Fibroblast of pulmonary artery (primary cell): ENCODE results near the gene USP31.

Source experiments
- DNase-seq: peaks from one replicate; pipeline ENCODE4 v3.0.0-alpha.2; 2010; ENCODE audit warnings: low read depth
- H3K4me3 ChIP-seq: replicated peaks from 2 replicates; pipeline ENCODE4 v1.5.1; 2011; ENCODE audit warnings: low read depth, mild to moderate bottlenecking, control low read depth, low read length, moderate library complexity
- CTCF ChIP-seq: IDR thresholded peaks from 2 replicates; pipeline ENCODE4 v1.5.1; 2011; ENCODE audit warnings: mild to moderate bottlenecking, control low read depth, low read length, inconsistent platforms; ENCODE audit errors: missing control alignments

Gene USP31

GRCh38 chr16:23059433-23059832 is 89.8 kb downstream of the USP31 start:
- no peak overlapping the region for H3K4me3 ChIP-seq
- no peak for DNase-seq
- TF ChIP-seq CTCF: no peak

- DNase-seq: no peak
- H3K4me3 ChIP-seq: no peak overlapping the region
- TF ChIP-seq CTCF: no peak
These were observed 90.7 kb downstream of the USP31 start for GRCh38 chr16:23058576-23058975.

GRCh38 chr16:23057013-23057596 is 92.1 kb downstream of the USP31 start:
- DNase-seq: no peak
- no peak for TF ChIP-seq CTCF
- H3K4me3 ChIP-seq: no peak overlapping the region

- no peak for TF ChIP-seq CTCF
- DNase-seq: no peak
- H3K4me3 ChIP-seq: no peak overlapping the region
These were observed 93.8 kb downstream of the USP31 start for GRCh38 chr16:23055481-23055880.

GRCh38 chr16:23052908-23053580 is 96.2 kb downstream of the USP31 start:
- no peak overlapping the region for H3K4me3 ChIP-seq
- DNase-seq: no peak
- no peak for TF ChIP-seq CTCF

- DNase-seq: no peak
- no peak for TF ChIP-seq CTCF
- no peak overlapping the region for H3K4me3 ChIP-seq
These were observed 97.0 kb downstream of the USP31 start for GRCh38 chr16:23052221-23052620.

GRCh38 chr16:23051587-23051986 is 97.7 kb downstream of the USP31 start:
- DNase-seq: no peak
- no peak overlapping the region for H3K4me3 ChIP-seq
- TF ChIP-seq CTCF: no peak
